ENCODE data around the gene CLOCK.

The CLOCK gene

GRCh38 chr4:55381502-55381901 is 165.2 kb downstream of the CLOCK start:
- no peak for DNase-seq (ENCODE audit: low spot score)

- DNase-seq (ENCODE audit: low spot score) = no peak
Observed at GRCh38 chr4:55380576-55380975, 166.1 kb downstream of the CLOCK start.

- DNase-seq (ENCODE audit: low spot score) = no peak
Observed at GRCh38 chr4:55378617-55379467, 167.9 kb downstream of the CLOCK start.

Measured in Ammon's horn (tissue), 1 donor.